Pons (tissue), 1 donor: ENCODE data around the gene BAMBI.
"Not testable (repeated sequence)": the region's sequence is repeated elsewhere in the genome, so short reads cannot be mapped to it uniquely, and the experiment has no call there.

ENCODE experiments used
- DNase-seq: peaks from one replicate; pipeline ENCODE4 v3.0.0-alpha.2; 2016; ENCODE audit warnings: low spot score

BAMBI gene, protein sequence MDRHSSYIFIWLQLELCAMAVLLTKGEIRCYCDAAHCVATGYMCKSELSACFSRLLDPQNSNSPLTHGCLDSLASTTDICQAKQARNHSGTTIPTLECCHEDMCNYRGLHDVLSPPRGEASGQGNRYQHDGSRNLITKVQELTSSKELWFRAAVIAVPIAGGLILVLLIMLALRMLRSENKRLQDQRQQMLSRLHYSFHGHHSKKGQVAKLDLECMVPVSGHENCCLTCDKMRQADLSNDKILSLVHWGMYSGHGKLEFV

DNA sequence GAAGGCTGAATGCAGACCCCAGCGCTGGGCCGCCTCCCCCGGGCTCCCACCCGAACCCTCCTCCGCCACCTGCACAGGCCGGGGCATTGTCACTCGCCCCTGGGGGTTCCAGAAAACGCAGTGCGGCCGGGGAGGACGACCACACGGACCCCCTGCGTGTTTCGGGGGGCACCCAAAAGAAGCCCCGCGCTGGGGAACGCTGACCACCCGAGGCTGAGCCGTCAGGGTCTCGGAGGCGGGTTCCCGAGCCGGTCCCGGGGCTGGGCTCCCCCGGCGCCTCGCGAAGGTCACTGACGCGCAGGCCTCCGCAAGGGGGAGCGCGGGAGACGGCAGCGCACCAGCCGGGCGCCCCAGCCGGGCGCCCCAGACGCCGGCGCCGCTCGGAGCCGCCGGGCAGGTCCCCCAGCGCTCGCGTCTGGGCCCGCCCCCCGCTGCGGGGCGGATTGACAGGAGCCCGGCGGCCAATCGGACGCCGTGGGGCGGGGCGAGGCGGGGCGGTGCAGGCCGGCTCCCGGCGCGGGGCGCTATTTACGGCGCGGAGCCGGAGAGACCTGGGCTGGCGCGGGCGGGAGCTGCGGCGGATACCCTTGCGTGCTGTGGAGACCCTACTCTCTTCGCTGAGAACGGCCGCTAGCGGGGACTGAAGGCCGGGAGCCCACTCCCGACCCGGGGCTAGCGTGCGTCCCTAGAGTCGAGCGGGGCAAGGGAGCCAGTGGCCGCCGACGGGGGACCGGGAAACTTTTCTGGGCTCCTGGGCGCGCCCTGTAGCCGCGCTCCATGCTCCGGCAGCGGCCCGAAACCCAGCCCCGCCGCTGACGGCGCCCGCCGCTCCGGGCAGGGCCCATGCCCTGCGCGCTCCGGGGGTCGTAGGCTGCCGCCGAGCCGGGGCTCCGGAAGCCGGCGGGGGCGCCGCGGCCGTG, at the start of gene BAMBI:
BAMBI (plus strand) TSS at position 554 of the 920 bp plus-strand sequence. CDS start 377 bp downstream, outside the sequence.
- DNase-seq: peak; percentile 95

DNA sequence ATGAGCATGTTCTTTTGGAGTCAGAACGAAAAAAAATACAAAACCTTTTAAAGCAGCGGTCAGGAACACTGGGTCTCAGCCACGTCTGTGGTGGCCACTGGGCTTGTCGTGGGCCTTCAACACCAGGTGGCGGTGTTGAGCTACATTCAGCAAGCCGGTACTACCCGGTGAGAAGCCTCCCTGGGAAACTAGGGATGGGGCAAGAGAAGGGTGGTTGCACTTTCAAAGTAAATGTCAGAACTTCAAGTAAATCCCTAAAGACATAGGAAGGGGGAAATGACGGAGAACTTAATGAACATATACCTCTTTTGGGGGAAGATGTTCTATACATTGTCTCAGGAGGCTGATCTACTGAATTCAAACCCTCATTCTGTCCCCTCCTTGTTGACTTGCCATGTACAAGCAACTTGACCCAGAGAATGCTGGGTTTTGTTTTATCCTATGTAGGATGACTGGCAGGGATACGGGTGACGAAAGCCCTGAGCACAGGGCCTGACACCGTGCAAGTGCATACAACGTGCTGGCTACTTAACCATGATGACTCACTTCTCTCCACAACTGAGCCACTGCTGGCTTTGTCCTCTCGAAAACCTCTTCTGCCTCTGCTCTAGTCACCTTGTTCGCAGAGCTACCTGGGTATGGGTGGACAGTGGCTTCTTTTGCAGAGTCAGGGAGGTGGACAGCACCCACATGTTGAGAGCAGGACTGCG, 49.0 kb upstream of the BAMBI start:
- peak; percentile 82 for DNase-seq

DNA sequence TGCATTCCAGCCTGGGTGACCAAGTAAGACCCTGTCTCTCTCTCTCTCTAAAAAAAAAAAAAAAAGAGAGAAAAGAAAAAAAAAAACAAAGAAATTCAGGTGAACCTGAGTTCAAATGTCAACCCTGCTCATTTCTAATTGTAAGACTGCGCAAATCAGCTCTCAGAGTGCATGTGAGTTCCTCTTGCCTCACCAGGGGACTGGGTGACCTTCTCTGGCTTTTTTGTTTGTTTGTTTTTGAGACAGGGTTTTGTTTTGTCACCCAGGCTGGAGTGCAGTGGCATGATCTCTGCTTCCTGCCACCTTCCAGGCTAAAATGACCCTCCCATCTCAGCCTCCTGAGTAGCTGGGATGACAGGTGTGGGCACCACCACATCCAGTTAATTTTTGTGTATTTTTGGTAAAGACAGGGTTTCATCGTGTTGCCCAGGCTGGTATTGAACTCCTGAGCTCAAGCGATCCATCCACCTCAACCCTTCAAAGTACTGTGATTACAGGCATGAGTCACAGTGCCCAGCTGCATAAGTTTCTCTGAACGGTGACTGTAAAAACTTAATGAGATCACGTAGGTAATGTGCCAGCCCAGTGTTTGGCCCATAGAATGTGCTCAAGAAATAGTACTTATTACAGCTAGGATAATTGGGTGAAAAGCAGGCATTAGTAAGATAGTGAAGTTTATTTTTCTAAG, 45.3 kb upstream of the BAMBI start:
- DNase-seq: no peak

DNA sequence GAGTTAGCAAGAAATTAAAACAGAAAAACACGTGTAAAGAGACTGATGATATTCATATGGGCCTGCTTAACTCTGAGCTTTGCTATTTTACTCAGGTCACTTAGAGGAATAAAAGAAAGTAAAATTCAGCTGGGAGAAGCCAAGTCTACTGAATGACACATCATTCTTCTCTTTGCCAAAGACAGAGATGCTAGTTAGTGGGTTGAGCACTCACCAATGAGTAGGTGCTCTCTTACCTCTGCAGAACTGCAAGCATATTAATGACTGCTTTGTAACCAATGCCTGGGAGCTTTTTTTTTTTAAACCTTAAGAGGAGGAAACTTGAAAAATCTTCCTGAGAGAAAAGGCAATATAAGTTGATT, 44.8 kb upstream of the BAMBI start:
- no peak for DNase-seq

DNA sequence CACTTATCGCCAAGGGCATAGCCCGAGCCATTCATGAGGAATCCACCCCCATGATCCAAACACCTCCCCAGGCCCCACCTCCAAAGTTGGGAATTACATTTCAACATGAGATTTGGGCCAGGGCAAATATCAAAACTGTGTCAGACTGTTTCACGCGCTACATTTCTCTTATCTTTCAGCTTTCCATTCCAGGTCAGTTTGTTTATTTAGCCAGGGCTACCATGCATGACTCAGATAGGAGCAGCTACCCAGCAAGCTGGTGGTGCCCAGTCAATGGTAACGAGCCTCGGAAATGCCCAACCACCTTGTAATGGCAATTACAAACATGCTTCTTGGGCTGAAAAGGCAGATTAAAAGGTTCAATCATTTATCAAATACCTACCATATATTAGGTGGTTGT, 43.6 kb upstream of the BAMBI start:
- DNase-seq: no peak

DNA sequence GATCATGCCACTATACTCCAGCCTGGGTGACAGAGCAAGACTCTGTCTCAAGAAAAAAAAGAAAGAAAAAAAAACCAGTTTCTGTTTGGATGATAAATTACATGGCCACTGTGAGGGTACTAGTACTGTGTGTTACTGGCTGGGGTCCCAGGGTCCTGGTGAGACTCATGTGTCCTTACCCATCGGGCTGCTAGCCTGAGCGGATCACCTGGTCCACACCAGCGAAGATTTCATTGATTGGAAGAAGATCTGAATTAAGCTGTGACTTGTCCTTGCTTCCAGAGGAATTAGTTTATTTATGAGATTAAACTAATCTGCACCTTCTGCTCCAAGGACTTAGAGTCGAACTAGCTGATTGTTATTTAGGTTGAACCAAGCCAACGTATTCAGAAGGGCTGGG, 40.0 kb upstream of the BAMBI start:
- no peak for DNase-seq

DNA sequence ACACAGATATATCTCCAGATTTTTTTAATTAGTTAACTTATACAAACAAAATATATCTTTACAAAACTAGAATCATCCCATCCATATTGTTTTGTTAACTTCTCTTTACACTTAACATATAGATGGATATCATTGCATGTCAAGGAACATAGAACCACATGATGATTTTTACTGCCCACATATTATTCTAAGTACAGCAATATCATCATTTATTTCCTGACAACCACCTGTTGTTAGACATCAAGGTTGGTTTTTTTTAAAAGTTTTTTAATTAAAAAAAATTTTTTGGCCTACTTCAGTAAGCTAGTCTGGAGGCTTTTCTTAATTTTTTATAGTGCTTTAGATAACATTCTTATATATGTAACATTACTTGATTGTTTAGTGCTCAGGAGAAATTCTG, 38.9 kb upstream of the BAMBI start:
- no peak for DNase-seq

DNA sequence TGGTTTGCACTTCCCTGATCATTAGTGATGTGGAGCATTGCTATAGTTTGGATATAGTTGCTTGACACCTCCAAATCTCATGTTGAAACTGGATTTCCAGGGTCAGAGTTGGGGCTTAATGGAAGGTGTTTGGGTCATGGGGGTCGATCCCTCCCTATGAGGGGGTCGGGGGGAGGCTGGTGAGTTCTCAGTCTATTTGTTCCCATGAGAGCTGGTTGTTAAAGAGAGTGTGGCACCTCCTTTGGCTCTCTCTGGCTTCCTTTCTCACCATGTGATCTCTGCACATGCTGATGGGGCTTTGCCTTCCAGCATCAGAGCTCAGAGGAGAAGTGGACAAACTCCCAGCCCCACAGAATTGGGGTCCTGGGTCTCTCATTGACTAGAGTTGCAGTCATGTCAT, 36.8 kb upstream of the BAMBI start:
- no peak for DNase-seq

DNA sequence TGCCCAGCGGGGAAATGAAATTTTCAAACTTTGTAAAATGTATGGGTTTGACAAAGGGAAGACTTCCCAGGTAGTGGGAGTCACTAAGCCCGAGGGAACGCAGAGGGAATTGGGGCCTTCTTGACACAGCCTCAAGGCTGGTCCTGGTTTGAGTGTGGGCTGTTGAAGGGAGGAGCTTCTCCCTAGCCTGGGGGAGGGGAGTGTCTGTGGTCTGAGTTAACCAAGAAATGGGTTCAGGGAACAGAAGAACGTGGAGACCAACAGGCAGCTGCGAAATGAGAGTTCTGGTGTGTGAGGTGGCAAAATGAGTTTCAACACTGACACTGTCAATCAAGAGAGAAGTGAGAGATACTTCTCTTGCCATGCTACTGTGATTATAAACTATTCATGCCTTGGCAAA, 32.7 kb upstream of the BAMBI start:
- DNase-seq: no peak

DNA sequence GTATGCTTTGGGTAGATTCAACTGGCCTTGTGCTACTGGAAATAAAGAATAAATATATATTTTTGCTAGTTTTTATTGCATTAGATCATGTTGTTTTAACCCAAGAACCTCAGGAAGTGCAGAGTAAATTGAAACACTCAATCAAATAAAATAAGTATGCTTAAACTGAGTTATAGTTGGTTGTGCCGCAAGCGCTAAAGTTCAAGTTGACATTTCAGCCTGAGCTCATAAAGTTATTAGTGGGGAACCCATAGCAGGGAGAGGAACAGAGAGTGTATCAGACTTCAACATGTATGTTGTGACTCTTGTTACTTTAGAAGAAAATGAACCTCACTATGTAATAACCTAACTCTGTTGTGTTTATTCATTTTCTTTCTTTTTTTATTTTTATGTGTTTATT, 25.2 kb upstream of the BAMBI start:
- DNase-seq: no peak

DNA sequence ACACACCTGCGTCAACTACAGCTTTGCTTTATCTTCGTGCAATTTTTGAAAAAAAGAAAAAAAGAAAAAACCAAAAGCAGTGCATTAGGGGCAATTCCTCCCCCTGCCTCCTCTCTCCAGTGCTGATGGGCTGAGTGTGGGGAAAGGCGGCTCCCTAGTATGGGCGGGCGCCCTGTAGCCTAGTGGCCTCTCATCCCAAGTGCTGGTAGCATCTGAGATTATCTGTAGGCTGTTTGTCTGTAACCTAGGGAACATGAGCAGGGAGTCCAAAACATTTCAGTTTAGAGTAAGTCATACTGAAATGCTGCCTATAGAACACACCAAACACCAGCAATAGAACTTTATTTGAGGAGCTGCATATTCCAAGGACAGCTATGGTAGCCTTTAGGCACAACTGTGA, 24.6 kb upstream of the BAMBI start:
- no peak for DNase-seq

DNA sequence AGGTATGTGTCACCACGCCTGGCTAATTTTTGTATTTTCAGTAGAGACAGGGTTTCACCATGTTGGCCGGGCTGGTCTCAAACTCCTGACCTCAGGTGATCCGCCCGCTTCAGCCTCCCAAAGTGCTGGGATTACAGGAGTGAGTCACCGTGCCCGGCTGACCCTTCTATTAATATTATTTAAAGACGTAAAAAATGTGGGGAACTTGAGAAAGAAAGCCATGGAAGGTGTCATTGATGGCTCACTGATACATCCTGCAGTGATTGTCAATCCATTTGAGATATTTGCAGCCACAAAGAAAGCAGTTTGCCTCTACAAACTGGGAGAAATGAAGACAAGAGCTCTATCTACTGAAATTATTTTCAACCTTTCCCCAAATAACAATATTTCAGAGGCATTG, 18.5 kb upstream of the BAMBI start:
- not testable (repeated sequence) for DNase-seq

DNA sequence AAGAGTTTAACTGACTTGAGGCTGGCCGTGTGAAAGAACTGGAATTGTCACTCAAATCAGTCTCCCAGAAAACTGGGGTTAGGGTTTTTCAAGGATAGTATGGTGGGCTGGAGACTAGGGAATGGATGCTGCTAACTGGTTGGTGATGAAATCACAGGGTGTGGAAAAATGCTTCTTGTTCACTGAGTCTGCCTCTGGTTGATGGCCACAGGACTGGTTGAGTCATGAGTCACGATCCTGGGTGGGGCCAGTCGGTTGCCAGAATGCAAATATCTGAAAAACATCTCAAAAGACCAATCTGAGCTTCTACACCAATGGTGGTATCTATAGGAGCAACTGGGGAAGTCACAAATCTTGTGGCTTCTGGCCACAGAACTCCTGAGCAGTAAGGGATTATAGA, 16.3 kb upstream of the BAMBI start:
- no peak for DNase-seq

DNA sequence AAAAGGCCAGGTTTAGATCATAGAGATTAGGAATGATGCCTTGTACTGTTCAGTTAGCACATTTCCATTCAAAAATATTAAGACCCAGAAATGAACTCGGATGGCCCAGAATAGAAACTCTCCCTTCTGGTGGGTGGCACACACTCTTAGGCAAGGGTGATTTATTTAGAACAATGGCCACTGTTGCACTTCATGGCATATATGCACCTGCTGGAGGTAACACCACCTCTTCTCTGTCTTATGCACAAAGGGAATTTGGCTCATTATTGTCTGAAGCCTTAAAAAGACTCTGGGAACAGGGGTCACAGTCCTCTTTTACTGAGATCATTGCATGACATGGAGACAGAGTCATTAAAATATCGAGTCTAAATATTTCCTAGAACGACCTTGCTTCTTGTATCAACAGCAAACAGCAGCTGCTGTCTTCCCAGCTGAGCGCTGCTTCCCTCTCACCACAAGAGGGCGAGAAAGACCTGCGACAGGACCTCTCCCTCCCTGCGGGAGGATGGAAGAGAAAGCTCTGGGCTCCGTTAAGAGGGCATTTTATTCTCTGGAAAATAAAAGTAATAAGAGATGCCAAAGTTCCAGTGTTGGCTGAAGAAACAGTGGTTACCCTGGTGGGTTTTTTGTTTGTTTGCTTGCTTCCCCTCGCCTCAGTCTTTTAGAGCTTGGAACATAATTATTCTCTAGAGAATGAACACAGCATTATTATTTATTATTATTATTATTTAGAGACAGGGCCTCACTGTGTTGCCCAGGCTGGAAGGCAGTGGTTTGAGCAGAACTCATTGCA, 13.5 kb upstream of the BAMBI start:
- peak; percentile 94 for DNase-seq

DNA sequence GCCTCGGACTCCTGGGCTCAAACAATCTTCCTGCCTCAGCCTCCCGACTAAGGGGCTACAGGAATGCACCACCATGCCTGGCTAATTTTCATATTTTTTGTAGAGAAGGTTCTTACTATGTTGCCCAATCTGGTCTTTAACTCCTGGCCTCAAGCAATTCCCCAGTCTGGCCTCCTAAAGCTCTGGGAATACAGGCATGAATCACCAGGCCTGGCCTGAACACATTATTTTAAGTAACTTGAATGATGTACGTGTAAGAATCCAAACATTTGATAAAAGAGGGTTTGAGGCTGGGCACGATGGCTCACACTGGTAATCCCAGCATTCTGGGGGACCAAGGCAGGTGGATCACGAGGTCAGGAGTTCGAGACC, 13.0 kb upstream of the BAMBI start:
- DNase-seq: no peak

DNA sequence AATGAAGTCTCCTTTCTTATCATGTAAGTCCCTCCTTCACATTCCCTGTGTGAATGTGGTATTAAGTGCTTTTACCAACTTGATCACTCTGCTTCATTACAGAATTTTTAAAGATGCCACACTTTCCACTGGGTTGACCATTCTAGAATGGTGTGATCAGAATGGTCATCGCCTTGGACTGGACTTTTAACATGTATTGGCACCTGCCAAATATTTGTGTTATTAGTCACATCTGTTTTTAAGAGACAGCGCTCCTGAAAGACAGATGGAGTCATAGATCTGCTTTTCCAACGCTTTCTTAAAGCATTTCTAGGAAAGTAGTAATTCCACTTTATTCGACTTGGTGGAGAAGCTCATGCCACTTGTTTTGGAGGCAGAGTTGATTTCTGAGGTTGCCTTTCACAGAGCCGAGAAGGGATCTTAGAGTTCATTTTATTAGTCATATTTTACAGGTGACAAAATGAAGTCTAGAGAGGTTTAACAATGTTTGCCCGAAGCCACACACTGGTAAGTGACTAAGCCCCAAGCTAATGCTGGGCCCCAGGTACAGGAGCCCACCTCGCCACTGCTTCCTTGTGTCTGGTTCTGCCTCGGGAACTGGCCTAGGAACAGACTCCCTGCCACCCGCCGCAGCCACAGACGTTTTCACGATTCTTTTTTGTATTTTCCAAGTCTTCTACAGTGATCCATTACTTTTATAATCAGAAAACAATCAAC, 10.4 kb upstream of the BAMBI start:
- no peak for DNase-seq

DNA sequence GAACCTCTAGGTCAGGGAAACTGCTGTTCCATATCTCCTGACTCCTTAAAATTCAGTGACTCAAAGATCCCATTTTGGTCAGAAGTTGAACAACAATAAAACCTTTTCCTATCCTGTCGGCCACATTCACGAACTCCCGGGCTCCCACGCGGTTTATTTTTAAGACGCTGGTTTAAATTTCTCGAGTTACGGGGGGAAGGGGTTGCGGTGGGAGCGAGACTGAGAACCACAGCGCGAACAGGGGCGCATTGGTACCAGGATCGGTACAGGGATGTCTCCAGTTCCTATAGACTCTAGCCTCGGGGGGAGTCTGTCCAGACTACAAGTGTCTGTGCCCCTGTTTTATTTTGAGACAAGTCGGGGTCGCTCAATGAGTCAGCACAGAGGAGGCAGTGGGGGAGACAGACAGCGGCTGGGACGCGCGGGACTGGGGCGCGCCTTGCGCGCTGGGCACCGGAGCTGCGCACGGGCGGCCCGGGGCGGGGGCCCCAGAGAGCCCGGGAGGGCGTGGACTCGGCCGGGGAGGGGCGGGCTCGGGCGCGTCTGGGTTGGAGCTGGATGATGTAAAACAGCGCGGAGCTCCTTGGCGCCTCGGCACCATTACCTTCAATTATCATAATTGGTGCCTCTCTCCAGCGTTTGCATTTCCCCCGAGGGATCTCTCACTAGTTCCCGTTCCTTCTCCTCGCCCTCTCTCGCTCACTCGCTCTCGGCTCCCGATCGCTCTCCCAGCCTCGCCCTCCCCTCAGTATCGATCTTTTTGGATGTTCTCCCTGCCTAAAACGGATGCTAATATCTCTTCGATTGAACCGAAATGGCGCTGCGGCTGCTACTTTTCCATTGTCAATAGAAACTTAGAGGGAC, 8.7 kb upstream of the BAMBI start:
- DNase-seq: no peak

DNA sequence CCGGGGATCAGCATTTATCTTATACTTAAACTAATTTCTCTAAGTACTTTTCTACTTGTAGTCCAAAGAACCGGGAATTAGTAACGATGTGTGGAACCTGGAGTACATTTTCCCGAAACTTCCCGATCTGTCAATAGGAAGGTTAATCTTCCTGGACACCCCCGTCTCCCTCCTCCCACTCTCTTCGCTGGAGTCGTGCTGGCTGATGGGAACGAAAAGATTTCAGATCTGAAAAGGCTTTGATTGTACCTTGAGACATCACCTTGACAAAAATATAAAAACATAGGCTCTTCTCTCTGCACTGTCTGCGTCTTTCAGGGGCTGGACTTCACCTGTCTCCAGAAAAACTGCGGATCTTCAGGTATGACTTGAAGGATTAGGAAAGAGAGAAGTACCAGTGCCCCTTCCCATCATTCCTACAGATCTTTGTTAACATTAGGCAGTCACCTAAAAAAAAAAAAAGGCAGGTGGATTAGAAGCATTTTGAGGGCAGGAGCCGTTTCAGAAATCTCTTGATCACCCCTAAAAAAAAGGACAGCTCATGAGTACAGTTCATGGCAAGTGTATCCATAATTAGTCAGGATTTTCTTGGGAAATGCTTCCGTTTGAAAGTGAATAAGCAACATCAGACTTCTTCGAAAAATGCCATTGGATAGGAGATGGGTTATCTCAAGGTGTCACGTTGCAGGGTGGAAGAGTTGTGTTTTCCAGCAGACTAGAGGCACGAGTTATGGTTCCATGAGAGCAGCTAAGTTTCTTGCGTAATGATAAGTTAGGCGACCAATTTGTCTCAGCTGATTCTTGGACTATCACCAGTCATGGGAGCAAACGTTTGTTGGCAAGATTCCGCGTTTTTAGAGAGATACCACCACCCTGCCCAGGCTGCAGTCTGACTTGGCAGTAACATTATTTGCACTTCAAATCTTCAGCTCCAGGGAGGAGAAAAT, 7.8 kb upstream of the BAMBI start:
- no peak for DNase-seq

DNA sequence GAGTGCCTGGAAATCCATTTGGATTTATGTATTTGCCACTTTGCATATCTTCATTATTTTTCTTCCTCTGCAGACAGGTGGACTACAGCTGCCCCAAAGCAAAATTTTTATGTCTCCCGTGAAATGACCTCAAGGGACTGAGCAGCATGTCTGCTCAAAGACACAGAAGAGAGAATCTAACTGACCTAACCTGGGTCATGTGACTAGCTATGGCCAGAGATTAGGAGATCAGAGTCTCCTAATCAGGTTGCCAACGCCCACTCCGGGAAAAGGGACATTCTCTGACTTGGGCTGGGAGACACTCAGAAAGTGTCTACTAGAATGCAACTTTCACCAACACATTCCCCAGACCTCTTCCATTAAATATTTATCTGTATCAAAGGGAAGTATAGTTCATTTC, 2.5 kb upstream of the BAMBI start:
- no peak for DNase-seq
